ENCODE data around the gene KIF26B. TPM values are rescaled to one million over a fixed set of nuclear protein-coding genes. Genes with fewer than 3 reads are reported as not detected.
"Not testable (repeated sequence)": the region's sequence is repeated elsewhere in the genome, so short reads cannot be mapped to it uniquely, and the experiment has no call there.

Gene KIF26B
- polyA plus RNA-seq, 6 donors from 2014 or later: 0.01 to 0.04 TPM; not detected in 4

DNA sequence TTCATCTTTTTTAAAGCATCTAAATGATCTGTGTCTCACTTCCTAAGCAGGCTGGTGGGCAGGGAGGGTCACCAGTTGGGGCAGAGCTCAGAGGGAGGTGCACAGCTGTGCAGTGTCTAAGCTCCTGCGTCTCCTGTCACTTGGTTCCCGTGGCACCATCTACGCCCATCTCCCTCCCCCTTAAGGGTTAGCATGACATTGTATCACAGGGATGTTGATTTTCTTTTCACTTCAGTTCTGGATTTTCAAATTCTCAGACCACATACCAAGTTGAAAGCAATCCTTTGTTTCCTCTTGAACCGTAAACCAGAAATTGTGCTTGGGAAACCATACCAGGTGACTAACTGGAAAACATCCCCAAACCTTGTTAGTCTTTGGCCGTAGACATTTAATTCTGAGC lies 187.0 kb downstream of the KIF26B start:
- peaks cover 0 to 5% (median 0%) of the 10 kb centered on the region in 7 donors for H3K9me3 Mint-ChIP-seq
- DNase-seq (no peak), ATAC-seq (ENCODE audit: low read depth in 2 of 2) (no peak)
- no peak overlapping the region for H3K4me3 Mint-ChIP-seq
- no peaks in the 10 kb centered on the region for H3K4me1 Mint-ChIP-seq
- peaks cover 5 to 17% (median 11%) of the 10 kb centered on the region in 3 donors for H3K27me3 Mint-ChIP-seq
- no peak overlapping the region for H3K27ac Mint-ChIP-seq
- H3K36me3 Mint-ChIP-seq: no peaks in the 10 kb centered on the region

GRCh38 chr1:245345191-245345884 lies 190.6 kb downstream of the KIF26B start:
- no peak for ATAC-seq (ENCODE audit: low read depth in 2 of 2)
- H3K9me3 Mint-ChIP-seq: peaks cover 0 to 1% (median 0%) of the 10 kb centered on the region in 7 donors
- no peak overlapping the region for H3K27ac Mint-ChIP-seq
- H3K4me1 Mint-ChIP-seq: no peaks in the 10 kb centered on the region
- H3K36me3 Mint-ChIP-seq: no peaks in the 10 kb centered on the region
- no peak overlapping the region for H3K4me3 Mint-ChIP-seq
- peaks cover 13 to 41% (median 29%) of the 10 kb centered on the region in 3 donors for H3K27me3 Mint-ChIP-seq
- no peak for DNase-seq

DNA sequence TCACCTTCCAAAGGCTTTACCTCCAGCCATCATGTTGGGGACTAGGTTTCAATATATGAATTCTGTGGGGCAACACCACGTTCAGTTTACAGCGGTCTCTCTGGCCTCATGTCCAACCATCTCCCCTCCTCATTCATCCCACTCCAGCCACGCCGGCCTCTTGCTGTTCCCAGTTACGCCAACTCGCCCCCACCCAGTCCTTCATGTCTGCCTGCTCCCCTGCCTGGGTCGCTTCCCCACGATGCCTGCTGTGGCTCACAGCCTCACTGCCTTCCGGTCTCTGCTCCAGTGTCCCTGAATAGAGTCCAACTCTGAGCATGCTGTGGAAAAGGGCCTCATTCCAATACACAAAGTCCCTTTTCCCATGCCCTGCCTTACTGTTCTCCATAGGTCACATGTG lies 193.8 kb downstream of the KIF26B start:
- Mint-ChIP-seq H3K27ac (no peak overlapping the region), H3K27me3 (peaks cover 21 to 41% (median 29%) of the 10 kb centered on the region in 3 donors), H3K36me3 (no peaks in the 10 kb centered on the region), H3K9me3 (peaks cover 0 to 1% (median 0%) of the 10 kb centered on the region in 7 donors), H3K4me1 (no peaks in the 10 kb centered on the region), H3K4me3 (no peak overlapping the region)
- no peak for DNase-seq
- ATAC-seq (ENCODE audit: low read depth in 2 of 2): no peak

- no peak overlapping the region for H3K4me3 Mint-ChIP-seq
- ATAC-seq (ENCODE audit: low read depth in 2 of 2) (no peak), DNase-seq (no peak)
- H3K36me3 Mint-ChIP-seq: no peaks in the 10 kb centered on the region
- peaks cover 5 to 8% (median 7%) of the 10 kb centered on the region in 3 donors for H3K27me3 Mint-ChIP-seq
- no peaks in the 10 kb centered on the region for H3K4me1 Mint-ChIP-seq
- no peak overlapping the region for H3K27ac Mint-ChIP-seq
- H3K9me3 Mint-ChIP-seq: no peaks in the 10 kb centered on the region
Observed at GRCh38 chr1:245353411-245353810, 198.6 kb downstream of the KIF26B start.

- peaks cover 0 to 8% (median 0%) of the 10 kb centered on the region in 3 donors for H3K27me3 Mint-ChIP-seq
- H3K4me1 Mint-ChIP-seq: no peaks in the 10 kb centered on the region
- H3K9me3 Mint-ChIP-seq: no peaks in the 10 kb centered on the region
- no peak overlapping the region for H3K27ac Mint-ChIP-seq
- DNase-seq: no peak
- no peak overlapping the region for H3K4me3 Mint-ChIP-seq
- ATAC-seq (ENCODE audit: low read depth in 2 of 2): no peak
- no peaks in the 10 kb centered on the region for H3K36me3 Mint-ChIP-seq
Observed at GRCh38 chr1:245353915-245354775, 199.4 kb downstream of the KIF26B start.

GRCh38 chr1:245355851-245356630 lies 201.3 kb downstream of the KIF26B start:
- H3K36me3 Mint-ChIP-seq; DNase-seq; ATAC-seq (ENCODE audit: low read depth in 2 of 2); H3K9me3 Mint-ChIP-seq; H3K27me3 Mint-ChIP-seq; H3K4me1 Mint-ChIP-seq; H3K27ac Mint-ChIP-seq: not testable (repeated sequence)
- H3K4me3 Mint-ChIP-seq: peak overlapping the region in 1 of 8 donors; percentile 22

DNA sequence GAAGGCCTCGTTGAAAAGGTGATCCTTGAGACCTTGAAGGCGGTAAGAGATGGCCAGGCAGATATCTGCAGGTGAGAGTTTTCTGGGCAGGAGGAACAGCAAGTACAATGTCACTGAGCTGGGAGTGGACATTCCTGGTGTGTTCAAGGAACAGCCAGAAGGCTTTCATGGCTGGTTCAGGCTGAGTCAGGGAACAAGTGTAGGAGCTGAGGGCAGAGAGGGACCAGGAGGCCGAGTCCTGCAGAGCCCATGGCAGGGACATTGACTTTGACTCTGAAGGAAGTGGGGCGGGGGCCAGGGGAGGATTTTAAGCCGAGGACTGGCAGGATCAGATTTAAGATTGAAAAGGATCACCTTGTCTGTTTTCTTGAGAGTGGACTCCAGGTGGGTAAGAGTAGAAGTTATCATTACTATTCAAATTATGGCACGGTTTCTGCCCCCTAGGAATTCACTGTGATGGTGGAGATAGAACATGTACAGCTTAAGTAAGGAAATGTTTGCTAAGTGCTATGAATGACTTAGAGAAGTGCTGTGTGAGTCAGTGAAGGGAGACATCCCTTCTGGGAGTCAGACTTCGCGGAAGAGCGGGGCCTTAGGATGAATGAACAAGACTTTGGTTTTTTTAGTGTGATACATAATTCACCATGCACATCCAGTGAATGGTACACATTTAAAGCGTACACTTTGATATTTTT lies 202.3 kb downstream of the KIF26B start:
- no peaks in the 10 kb centered on the region for H3K4me1 Mint-ChIP-seq
- no peak overlapping the region for H3K27ac Mint-ChIP-seq
- no peak overlapping the region for H3K4me3 Mint-ChIP-seq
- H3K36me3 Mint-ChIP-seq: no peaks in the 10 kb centered on the region
- ATAC-seq (ENCODE audit: low read depth in 2 of 2) (no peak), DNase-seq (no peak)
- H3K9me3 Mint-ChIP-seq: peaks cover 0 to 2% (median 0%) of the 10 kb centered on the region in 7 donors
- peaks cover 0 to under 1% (median 0%) of the 10 kb centered on the region in 3 donors for H3K27me3 Mint-ChIP-seq

DNA sequence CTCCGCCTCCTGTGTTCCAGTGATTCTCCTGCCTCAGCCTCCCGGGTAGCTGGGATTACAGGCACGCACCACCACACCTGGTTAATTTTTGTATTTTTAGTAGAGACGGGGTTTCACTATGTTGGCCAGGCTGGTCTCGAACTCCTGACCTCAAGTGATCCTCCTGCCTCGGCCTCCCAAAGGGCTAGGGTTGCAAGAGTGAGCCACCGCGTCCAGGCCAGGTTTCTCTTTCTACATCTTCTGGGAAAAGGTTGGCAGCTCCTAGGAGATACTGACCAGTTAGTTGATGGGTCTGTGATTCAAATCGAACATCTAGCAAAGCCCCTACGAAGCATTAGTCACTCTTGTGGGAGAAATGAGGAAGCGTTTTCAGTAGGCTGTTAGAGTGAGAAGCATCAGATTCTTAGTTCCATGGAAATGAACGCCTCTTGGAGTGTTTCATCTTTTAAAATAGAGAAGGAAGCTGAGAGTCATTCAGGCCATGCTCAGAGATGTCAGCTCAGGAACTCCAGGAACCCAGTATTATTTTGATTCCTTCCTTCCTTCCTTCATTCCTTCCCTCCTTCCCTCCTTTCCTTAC lies 204.4 kb downstream of the KIF26B start:
- not testable (repeated sequence) for H3K4me3 Mint-ChIP-seq; H3K27ac Mint-ChIP-seq; H3K36me3 Mint-ChIP-seq; H3K9me3 Mint-ChIP-seq; H3K4me1 Mint-ChIP-seq; H3K27me3 Mint-ChIP-seq; ATAC-seq (ENCODE audit: low read depth in 2 of 2); DNase-seq

DNA sequence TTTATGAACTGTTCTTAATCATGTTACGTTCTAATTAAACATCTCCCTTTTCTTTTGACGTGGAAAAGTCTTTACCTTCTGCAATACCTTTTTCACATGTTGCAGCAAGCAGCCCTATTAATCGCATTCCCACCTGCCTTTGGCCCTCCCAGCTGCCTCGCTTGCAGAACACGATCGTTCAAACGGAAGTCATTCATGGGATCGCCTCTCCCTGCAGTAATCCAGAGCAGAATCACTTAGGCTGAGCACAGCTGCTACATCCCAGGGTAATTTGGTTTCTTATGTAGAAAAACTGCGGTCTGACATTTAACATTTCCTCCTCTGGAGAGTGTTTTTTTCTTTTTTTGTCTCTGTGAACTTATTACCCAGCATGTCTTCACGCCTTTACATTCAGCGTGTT lies 206.3 kb downstream of the KIF26B start:
- Mint-ChIP-seq H3K4me3 (no peak overlapping the region), H3K36me3 (no peaks in the 10 kb centered on the region), H3K4me1 (no peaks in the 10 kb centered on the region), H3K27me3 (no peaks in the 10 kb centered on the region), H3K27ac (peak overlapping the region in 1 of 6 donors; percentile 49), H3K9me3 (peaks cover 0 to 2% (median 0%) of the 10 kb centered on the region in 7 donors)
- ATAC-seq (ENCODE audit: low read depth in 2 of 2): no peak
- no peak for DNase-seq

DNA sequence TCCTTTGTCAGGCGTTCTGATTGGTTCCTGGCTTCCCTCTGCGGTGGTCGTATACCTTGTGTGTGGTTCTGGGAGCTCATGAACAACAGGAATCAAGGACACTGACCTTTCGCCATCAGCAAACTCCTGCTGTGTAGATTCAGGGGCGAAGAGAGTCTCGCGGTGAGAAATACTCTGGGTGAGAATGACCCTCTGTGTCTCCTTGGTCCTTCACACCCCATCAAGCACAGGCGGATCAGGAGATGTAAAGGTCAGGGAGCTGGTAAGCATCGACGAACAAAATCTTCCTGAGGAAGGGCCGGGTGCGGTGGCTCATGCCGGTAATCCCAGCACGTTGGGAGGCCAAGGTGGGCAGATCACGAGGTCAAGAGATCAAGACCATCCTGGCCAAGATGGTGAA lies 207.2 kb downstream of the KIF26B start:
- no peak overlapping the region for H3K27ac Mint-ChIP-seq
- no peaks in the 10 kb centered on the region for H3K36me3 Mint-ChIP-seq
- DNase-seq (no peak), ATAC-seq (ENCODE audit: low read depth in 2 of 2) (no peak)
- H3K27me3 Mint-ChIP-seq: no peaks in the 10 kb centered on the region
- no peaks in the 10 kb centered on the region for H3K4me1 Mint-ChIP-seq
- no peak overlapping the region for H3K4me3 Mint-ChIP-seq
- H3K9me3 Mint-ChIP-seq: peaks cover 0 to 2% (median 0%) of the 10 kb centered on the region in 7 donors

DNA sequence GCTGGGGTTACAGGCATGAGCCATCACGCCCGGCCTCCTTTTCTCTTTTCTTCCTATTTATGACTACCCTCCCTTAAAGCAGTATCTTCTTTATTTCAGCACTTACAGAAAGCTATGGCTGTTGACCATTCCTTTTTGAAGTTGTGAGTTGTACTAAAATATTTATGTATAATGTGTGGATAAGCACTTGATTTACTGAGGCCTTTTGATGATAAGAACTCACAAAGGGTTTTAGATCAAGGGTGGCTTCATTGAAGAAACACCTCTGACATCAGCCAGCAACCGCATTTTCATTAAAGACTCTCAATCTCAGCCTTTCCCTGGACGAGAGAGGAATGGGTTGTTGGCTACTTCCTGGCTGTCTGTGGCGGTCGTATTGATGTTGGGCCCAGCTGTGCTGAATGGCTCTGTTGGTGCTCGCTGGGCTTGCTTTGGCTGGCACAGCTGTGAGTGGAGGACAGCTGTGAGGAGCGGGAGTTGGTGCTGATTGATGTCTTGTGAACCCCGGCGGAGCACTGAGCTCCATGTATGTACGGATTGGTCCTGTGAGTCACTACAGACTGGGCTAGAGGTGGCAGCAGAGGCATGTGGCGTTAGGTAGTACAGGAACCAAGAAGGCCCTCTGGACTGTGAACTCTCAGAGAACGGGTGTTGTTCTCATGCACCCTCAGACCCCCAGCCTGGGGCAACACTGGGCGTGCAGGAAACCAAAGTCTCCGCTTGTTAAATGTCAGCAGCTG lies 208.8 kb downstream of the KIF26B start:
- Mint-ChIP-seq H3K27me3 (no peaks in the 10 kb centered on the region), H3K36me3 (no peaks in the 10 kb centered on the region), H3K4me3 (no peak overlapping the region), H3K27ac (no peak overlapping the region), H3K9me3 (peaks cover 0 to 2% (median 0%) of the 10 kb centered on the region in 7 donors), H3K4me1 (no peaks in the 10 kb centered on the region)
- ATAC-seq (ENCODE audit: low read depth in 2 of 2): no peak
- DNase-seq: no peak

Measured in naive B cell (primary cell).